ENCODE results near the gene MACO1.
A peak's percentile ranks its signal among the peaks of the same experiment; 100 is the strongest.

Gene MACO1

GRCh38 chr1:25544243-25544764 lies 113.6 kb downstream of the MACO1 start:
- peak; percentile 29 for DNase-seq

DNA sequence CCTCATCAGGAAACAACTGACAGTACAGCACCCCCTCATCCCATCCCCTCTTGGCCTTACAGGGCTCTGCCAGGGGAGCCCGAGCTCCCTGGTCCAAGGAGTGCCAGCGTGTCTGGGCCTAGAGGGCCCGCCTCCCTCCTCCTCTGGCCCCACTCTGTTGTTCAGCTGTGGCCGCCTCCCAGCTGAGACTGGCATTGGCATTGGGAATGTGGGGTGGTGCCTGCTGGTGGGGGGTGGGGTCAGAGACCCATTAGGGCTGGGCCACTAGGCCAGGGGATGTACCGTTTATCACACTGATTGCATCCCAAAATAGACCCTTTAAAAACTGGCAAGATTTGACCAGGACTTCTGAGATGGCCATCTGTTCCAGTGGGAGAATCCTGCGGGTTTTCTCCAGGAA lies 114.1 kb downstream of the MACO1 start:
- DNase-seq, result no peak

GRCh38 chr1:25545767-25546166 lies 115.1 kb downstream of the MACO1 start:
- DNase-seq, result no peak

DNA sequence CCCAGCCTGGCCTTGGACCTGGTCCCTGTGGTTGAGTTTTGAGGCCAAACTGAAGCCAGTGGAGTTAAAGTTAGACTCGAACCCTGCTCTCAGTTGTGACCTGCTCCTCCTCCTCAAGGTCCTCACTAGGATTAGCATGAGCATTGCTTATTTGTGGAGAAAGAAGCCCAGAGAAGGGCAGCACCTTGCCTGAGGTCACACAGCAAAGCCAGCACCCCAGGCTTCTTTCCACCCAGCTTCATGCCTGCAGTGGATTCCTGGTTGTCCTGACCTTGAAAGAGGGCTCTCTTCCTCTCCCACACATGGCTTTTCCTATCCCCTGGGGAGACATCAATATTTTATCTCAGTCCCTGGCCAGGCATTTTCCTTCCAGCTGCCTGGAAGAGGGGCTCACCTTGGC lies 115.5 kb downstream of the MACO1 start:
- DNase-seq, result no peak

- no peak for DNase-seq
These were observed 117.9 kb downstream of the MACO1 start for GRCh38 chr1:25548601-25549000.

DNA sequence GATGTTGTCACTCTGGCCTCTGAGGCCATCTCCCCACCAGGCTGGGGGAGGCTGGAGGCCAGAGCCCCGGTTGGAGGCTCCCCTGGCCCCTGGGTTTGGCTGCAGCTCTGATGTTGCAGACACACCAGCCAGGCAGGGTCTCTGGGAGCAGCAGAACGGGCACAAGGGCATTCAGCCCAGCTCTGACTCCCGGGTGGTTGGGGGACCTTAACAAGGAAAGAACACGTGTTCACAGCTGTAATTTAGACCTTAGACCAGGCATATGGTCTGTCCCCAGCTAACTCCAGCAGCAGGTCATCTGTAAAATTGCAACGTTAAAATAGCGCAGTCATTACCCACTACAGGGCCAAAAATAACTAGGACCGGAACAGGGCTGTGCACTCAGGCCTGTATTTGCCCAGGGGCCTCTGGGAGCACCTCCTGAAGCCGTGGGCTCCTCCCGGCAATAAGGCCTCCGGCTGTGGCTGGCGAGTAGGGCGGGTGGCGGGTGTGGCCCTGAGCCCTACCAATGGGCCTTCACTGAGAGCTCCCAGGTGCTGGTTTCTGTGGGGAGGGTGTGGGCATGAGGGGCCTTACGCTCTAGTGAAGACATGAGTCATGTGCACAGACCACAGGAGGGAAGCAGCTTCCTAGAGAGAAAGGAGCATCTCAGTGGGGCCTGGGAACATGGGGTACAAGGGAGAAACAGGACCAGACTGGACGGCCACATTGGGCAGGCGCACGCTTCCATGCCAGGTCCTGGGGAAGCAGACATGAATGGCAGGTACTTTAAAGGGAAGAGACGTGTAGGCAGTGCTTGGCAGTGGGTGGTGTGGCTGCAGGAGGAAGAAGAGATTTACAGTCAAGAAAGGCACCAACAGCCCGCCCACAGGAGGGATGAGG lies 118.8 kb downstream of the MACO1 start:
- peak; percentile 93 for DNase-seq

Data from stimulated activated CD4-positive, alpha-beta T cell treated with anti-CD3 and anti-CD28 coated beads, Interleukin-15, amount 100 ng/mL, for 24 hours (primary cell).